ENCODE measurements around the gene JCHAIN. TPM values are rescaled to one million over a fixed set of nuclear protein-coding genes. Genes with fewer than 3 reads are reported as not detected.
"Not testable (repeated sequence)": the region's sequence is repeated elsewhere in the genome, so short reads cannot be mapped to it uniquely, and the experiment has no call there.

Gene JCHAIN
- total RNA-seq, 1 donor from 2014 or later: 6.9 TPM

- Histone ChIP-seq H3K4me1 (peaks cover 22% of the 10 kb centered on the region), H3K27ac (replicated peaks) (no peak overlapping the region), H3K27me3 (ENCODE audit: low read depth) (no peaks in the 10 kb centered on the region), H3K36me3 (no peaks in the 10 kb centered on the region), H3K4me3 (no peak overlapping the region), H3K9me3 (replicated peaks) (no peaks in the 10 kb centered on the region)
- intact Hi-C loops (cut with micrococcal nuclease): no loop called here
- TF ChIP-seq CTCF (IDR thresholded peaks at IDR 0.05; ENCODE audit: borderline replicate concordance): no peak
- DNase-seq: no peak
Measured at GRCh38 chr4:70701271-70701670, 35.0 kb upstream of the JCHAIN start.

- intact Hi-C loops (cut with micrococcal nuclease): no loop called here
- TF ChIP-seq CTCF (IDR thresholded peaks at IDR 0.05; ENCODE audit: borderline replicate concordance): no peak
- Histone ChIP-seq H3K27ac (replicated peaks) (no peak overlapping the region), H3K27me3 (ENCODE audit: low read depth) (no peaks in the 10 kb centered on the region), H3K36me3 (no peaks in the 10 kb centered on the region), H3K9me3 (replicated peaks) (no peaks in the 10 kb centered on the region), H3K4me1 (peaks cover 16% of the 10 kb centered on the region), H3K4me3 (no peak overlapping the region)
- DNase-seq: no peak
Measured at GRCh38 chr4:70700712-70701111, 34.4 kb upstream of the JCHAIN start.

DNA sequence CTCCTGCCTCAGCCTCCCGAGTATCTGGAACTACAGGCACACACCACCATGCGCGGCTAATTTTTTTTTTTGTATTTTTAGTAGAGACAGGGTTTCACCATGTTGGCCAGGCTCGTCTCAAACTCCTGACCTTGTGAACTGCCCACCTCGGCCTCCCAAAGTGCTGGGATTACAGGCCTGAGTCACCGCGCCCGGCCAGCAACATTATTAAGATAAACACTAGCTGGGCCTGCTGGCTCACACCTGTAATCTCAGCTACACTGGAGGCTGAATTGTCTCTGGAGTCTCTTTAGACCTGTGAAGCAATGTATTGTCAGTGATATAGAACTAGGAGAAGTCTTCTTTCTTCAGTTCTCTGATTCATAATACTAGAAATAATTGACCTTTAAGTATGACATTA is 32.1 kb upstream of the JCHAIN start:
- H3K36me3 ChIP-seq; DNase-seq; H3K4me3 ChIP-seq; H3K27ac ChIP-seq (replicated peaks); intact Hi-C loops (cut with micrococcal nuclease); H3K4me1 ChIP-seq; H3K9me3 ChIP-seq (replicated peaks); H3K27me3 ChIP-seq (ENCODE audit: low read depth): not testable (repeated sequence)

DNA sequence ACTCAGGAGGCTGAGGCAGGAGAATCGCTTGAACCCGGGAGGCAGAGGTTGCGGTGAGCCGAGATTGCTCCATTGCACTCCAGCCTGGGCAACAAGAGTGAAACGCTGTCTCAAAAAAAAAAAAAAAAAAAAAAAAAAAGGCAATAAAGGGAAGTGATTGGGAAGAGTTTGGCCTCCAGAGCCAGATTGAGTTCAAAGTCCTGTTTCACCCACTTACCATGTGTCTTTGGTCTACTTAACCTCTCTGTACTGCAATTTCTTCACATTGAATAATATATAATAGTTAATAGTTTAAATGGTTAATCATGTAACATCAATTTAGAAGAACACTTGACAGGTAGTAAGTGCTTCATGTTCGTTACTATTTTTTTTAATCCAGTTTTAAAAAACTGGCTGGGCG is 28.3 kb upstream of the JCHAIN start:
- H3K27ac ChIP-seq (replicated peaks); intact Hi-C loops (cut with micrococcal nuclease); H3K4me3 ChIP-seq; H3K27me3 ChIP-seq (ENCODE audit: low read depth); H3K9me3 ChIP-seq (replicated peaks); DNase-seq: not testable (repeated sequence)
- Histone ChIP-seq H3K4me1 (peaks cover 28% of the 10 kb centered on the region), H3K36me3 (peaks cover 25% of the 10 kb centered on the region)

- Histone ChIP-seq H3K4me3 (no peak overlapping the region), H3K4me1 (peaks cover 49% of the 10 kb centered on the region), H3K36me3 (peaks cover 25% of the 10 kb centered on the region), H3K27me3 (ENCODE audit: low read depth) (no peaks in the 10 kb centered on the region), H3K27ac (replicated peaks) (no peak overlapping the region), H3K9me3 (replicated peaks) (no peaks in the 10 kb centered on the region)
- intact Hi-C loops (cut with micrococcal nuclease): no loop called here
- DNase-seq: no peak
- TF ChIP-seq CTCF (IDR thresholded peaks at IDR 0.05; ENCODE audit: borderline replicate concordance): no peak
Measured at GRCh38 chr4:70691661-70692060, 25.4 kb upstream of the JCHAIN start.

- H3K4me3 ChIP-seq: peak overlapping the region; percentile 91
- H3K27me3 ChIP-seq (ENCODE audit: low read depth): no peaks in the 10 kb centered on the region
- DNase-seq: no peak
- peaks cover 49% of the 10 kb centered on the region for H3K4me1 ChIP-seq
- no peaks in the 10 kb centered on the region for H3K9me3 ChIP-seq (replicated peaks)
- H3K36me3 ChIP-seq: peaks cover 24% of the 10 kb centered on the region
- intact Hi-C loops (cut with micrococcal nuclease): no loop called here
- peak overlapping the region; percentile 93 for H3K27ac ChIP-seq (replicated peaks)
- no peak for TF ChIP-seq CTCF (IDR thresholded peaks at IDR 0.05; ENCODE audit: borderline replicate concordance)
Measured at GRCh38 chr4:70688795-70689231, 22.5 kb upstream of the JCHAIN start.

Data from left ventricle myocardium inferior (tissue), 1 donor.